Activated naive CD8-positive, alpha-beta T cell treated with anti-CD3 and anti-CD28 coated beads, Interleukin-2, amount 10 ng/mL, durations not matched to agents 7 days and 5 days (primary cell): ENCODE data around the gene PTPRM. TPM values are rescaled to one million over a fixed set of nuclear protein-coding genes. Genes with fewer than 3 reads are reported as not detected.

Experiments used
- ATAC-seq: fragments of 150-1000 bp; cut with Tn5 transposase; one replicate; pipeline ENCODE4 v1.10.0; 2021; ENCODE audit warnings: low read depth, moderate library complexity
- POLR2A ChIA-PET: fragments of 350-600 bp; sonication (Branson Sonifier 250); formaldehyde crosslinking; loops from one replicate; lab custom pipeline; 2021; ENCODE audit warnings: antibody characterized with exemption; lab: Charles Lee
- DNase-seq: peaks from one replicate; pipeline ENCODE4 v3.0.0; 2021
- H3K27ac Mint-ChIP-seq: one replicate; pipeline ENCODE4 v1.8.0; 2022; ENCODE audit warnings: mild to moderate bottlenecking, mixed read lengths
- H3K27me3 Mint-ChIP-seq: one replicate; pipeline ENCODE4 v1.8.0; 2022; ENCODE audit warnings: mild to moderate bottlenecking, moderate library complexity, mixed read lengths
- H3K36me3 Mint-ChIP-seq: one replicate; pipeline ENCODE4 v1.8.0; 2021; ENCODE audit warnings: mild to moderate bottlenecking, mixed read lengths
- H3K4me1 Mint-ChIP-seq: one replicate; pipeline ENCODE4 v1.8.0; 2021; ENCODE audit warnings: mixed read lengths
- H3K4me3 Mint-ChIP-seq: one replicate; pipeline ENCODE4 v1.8.0; 2022; ENCODE audit warnings: mild to moderate bottlenecking, moderate library complexity, mixed read lengths
- H3K9me3 Mint-ChIP-seq: one replicate; pipeline ENCODE4 v1.8.0; 2021; ENCODE audit warnings: mixed read lengths
- total RNA-seq, 2 experiments: library from RNA; stranded (reverse); gene quantifications; one replicate each; pipeline ENCODE4 v1.2.3, GENCODE V29; 2021

Gene PTPRM
- total RNA-seq, 2 experiments from 2014 or later = 6.5 to 6.6 TPM

GRCh38 chr18:8188184-8188583 lies 621.1 kb downstream of the PTPRM start:
- Mint-ChIP-seq H3K27me3 (no peaks in the 10 kb centered on the region), H3K36me3 (no peaks in the 10 kb centered on the region), H3K27ac (no peak overlapping the region), H3K4me3 (no peak overlapping the region), H3K4me1 (no peaks in the 10 kb centered on the region), H3K9me3 (no peaks in the 10 kb centered on the region)
- DNase-seq (no peak), ATAC-seq (no peak)
- POLR2A ChIA-PET = no interaction called here

- Mint-ChIP-seq H3K36me3 (no peaks in the 10 kb centered on the region), H3K4me1 (no peaks in the 10 kb centered on the region), H3K27ac (no peak overlapping the region), H3K9me3 (no peaks in the 10 kb centered on the region), H3K27me3 (no peaks in the 10 kb centered on the region), H3K4me3 (no peak overlapping the region)
- POLR2A ChIA-PET = no interaction called here
- no peak for ATAC-seq
- no peak for DNase-seq
Measured at GRCh38 chr18:8190980-8191379, 623.9 kb downstream of the PTPRM start.

GRCh38 chr18:8194431-8194830 lies 627.3 kb downstream of the PTPRM start:
- DNase-seq (no peak), ATAC-seq (no peak)
- POLR2A ChIA-PET = no interaction called here
- Mint-ChIP-seq H3K27ac (no peak overlapping the region), H3K9me3 (no peaks in the 10 kb centered on the region), H3K27me3 (no peaks in the 10 kb centered on the region), H3K4me3 (no peak overlapping the region), H3K36me3 (no peaks in the 10 kb centered on the region), H3K4me1 (no peaks in the 10 kb centered on the region)

- DNase-seq = no peak
- POLR2A ChIA-PET = no interaction called here
- H3K4me1 Mint-ChIP-seq = no peaks in the 10 kb centered on the region
- no peak for ATAC-seq
- no peaks in the 10 kb centered on the region for H3K27me3 Mint-ChIP-seq
- H3K9me3 Mint-ChIP-seq = no peaks in the 10 kb centered on the region
- no peak overlapping the region for H3K27ac Mint-ChIP-seq
- no peak overlapping the region for H3K4me3 Mint-ChIP-seq
- no peaks in the 10 kb centered on the region for H3K36me3 Mint-ChIP-seq
Measured at GRCh38 chr18:8196238-8196637, 629.1 kb downstream of the PTPRM start.

- no peaks in the 10 kb centered on the region for H3K27me3 Mint-ChIP-seq
- H3K9me3 Mint-ChIP-seq = no peaks in the 10 kb centered on the region
- no peak for DNase-seq
- no peak for ATAC-seq
- no peaks in the 10 kb centered on the region for H3K36me3 Mint-ChIP-seq
- no peaks in the 10 kb centered on the region for H3K4me1 Mint-ChIP-seq
- no peak overlapping the region for H3K4me3 Mint-ChIP-seq
- POLR2A ChIA-PET = no interaction called here
- H3K27ac Mint-ChIP-seq = no peak overlapping the region
Measured at GRCh38 chr18:8197499-8197898, 630.4 kb downstream of the PTPRM start.

- POLR2A ChIA-PET = no interaction called here
- DNase-seq (no peak), ATAC-seq (no peak)
- H3K27ac Mint-ChIP-seq = no peak overlapping the region
- H3K9me3 Mint-ChIP-seq = peaks cover 4% of the 10 kb centered on the region
- H3K4me3 Mint-ChIP-seq = no peak overlapping the region
- no peaks in the 10 kb centered on the region for H3K4me1 Mint-ChIP-seq
- no peaks in the 10 kb centered on the region for H3K27me3 Mint-ChIP-seq
- no peaks in the 10 kb centered on the region for H3K36me3 Mint-ChIP-seq
Measured at GRCh38 chr18:8207996-8208395, 640.9 kb downstream of the PTPRM start.

GRCh38 chr18:8208716-8209115 lies 641.6 kb downstream of the PTPRM start:
- no peaks in the 10 kb centered on the region for H3K27me3 Mint-ChIP-seq
- no peak overlapping the region for H3K4me3 Mint-ChIP-seq
- no peaks in the 10 kb centered on the region for H3K4me1 Mint-ChIP-seq
- H3K27ac Mint-ChIP-seq = no peak overlapping the region
- H3K9me3 Mint-ChIP-seq = peaks cover 4% of the 10 kb centered on the region
- POLR2A ChIA-PET = no interaction called here
- no peak for DNase-seq
- no peaks in the 10 kb centered on the region for H3K36me3 Mint-ChIP-seq
- ATAC-seq = no peak

GRCh38 chr18:8212896-8213780 lies 646.0 kb downstream of the PTPRM start:
- Mint-ChIP-seq H3K4me3 (no peak overlapping the region), H3K27ac (no peak overlapping the region), H3K36me3 (no peaks in the 10 kb centered on the region), H3K27me3 (no peaks in the 10 kb centered on the region), H3K4me1 (no peaks in the 10 kb centered on the region), H3K9me3 (peaks cover 4% of the 10 kb centered on the region)
- POLR2A ChIA-PET = no interaction called here
- ATAC-seq = no peak
- no peak for DNase-seq

GRCh38 chr18:8215741-8216140 lies 648.6 kb downstream of the PTPRM start:
- peaks cover 2% of the 10 kb centered on the region for H3K9me3 Mint-ChIP-seq
- no peak overlapping the region for H3K4me3 Mint-ChIP-seq
- no peaks in the 10 kb centered on the region for H3K4me1 Mint-ChIP-seq
- DNase-seq = no peak
- ATAC-seq = no peak
- H3K36me3 Mint-ChIP-seq = no peaks in the 10 kb centered on the region
- H3K27me3 Mint-ChIP-seq = no peaks in the 10 kb centered on the region
- no peak overlapping the region for H3K27ac Mint-ChIP-seq
- POLR2A ChIA-PET = no interaction called here

- Mint-ChIP-seq H3K36me3 (no peaks in the 10 kb centered on the region), H3K9me3 (no peaks in the 10 kb centered on the region), H3K27ac (no peak overlapping the region), H3K27me3 (no peaks in the 10 kb centered on the region), H3K4me3 (no peak overlapping the region), H3K4me1 (no peaks in the 10 kb centered on the region)
- DNase-seq (no peak), ATAC-seq (no peak)
- POLR2A ChIA-PET = no interaction called here
Measured at GRCh38 chr18:8217051-8217564, 650.0 kb downstream of the PTPRM start.

- POLR2A ChIA-PET = no interaction called here
- H3K36me3 Mint-ChIP-seq = no peaks in the 10 kb centered on the region
- DNase-seq (no peak), ATAC-seq (no peak)
- no peaks in the 10 kb centered on the region for H3K9me3 Mint-ChIP-seq
- H3K4me3 Mint-ChIP-seq = no peak overlapping the region
- H3K27me3 Mint-ChIP-seq = no peaks in the 10 kb centered on the region
- H3K27ac Mint-ChIP-seq = no peak overlapping the region
- H3K4me1 Mint-ChIP-seq = no peaks in the 10 kb centered on the region
Measured at GRCh38 chr18:8218197-8218596, 651.1 kb downstream of the PTPRM start.

GRCh38 chr18:8221452-8221851 lies 654.3 kb downstream of the PTPRM start:
- Mint-ChIP-seq H3K4me1 (no peaks in the 10 kb centered on the region), H3K27ac (no peak overlapping the region), H3K9me3 (peaks cover 3% of the 10 kb centered on the region), H3K36me3 (no peaks in the 10 kb centered on the region), H3K27me3 (no peaks in the 10 kb centered on the region), H3K4me3 (no peak overlapping the region)
- POLR2A ChIA-PET = no interaction called here
- DNase-seq = no peak
- ATAC-seq = no peak

- POLR2A ChIA-PET = no interaction called here
- H3K27ac Mint-ChIP-seq = no peak overlapping the region
- no peaks in the 10 kb centered on the region for H3K4me1 Mint-ChIP-seq
- DNase-seq (no peak), ATAC-seq (no peak)
- no peak overlapping the region for H3K4me3 Mint-ChIP-seq
- peaks cover 3% of the 10 kb centered on the region for H3K9me3 Mint-ChIP-seq
- no peaks in the 10 kb centered on the region for H3K27me3 Mint-ChIP-seq
- H3K36me3 Mint-ChIP-seq = no peaks in the 10 kb centered on the region
Measured at GRCh38 chr18:8224576-8224975, 657.5 kb downstream of the PTPRM start.

GRCh38 chr18:8229040-8229439 lies 661.9 kb downstream of the PTPRM start:
- POLR2A ChIA-PET = no interaction called here
- H3K27me3 Mint-ChIP-seq = no peaks in the 10 kb centered on the region

More at GRCh38 chr18:8229040-8229439, 661.9 kb downstream of the PTPRM start:
- H3K9me3 Mint-ChIP-seq = peaks cover 3% of the 10 kb centered on the region
- no peak overlapping the region for H3K27ac Mint-ChIP-seq
- no peaks in the 10 kb centered on the region for H3K36me3 Mint-ChIP-seq
- ATAC-seq (no peak), DNase-seq (no peak)
- no peak overlapping the region for H3K4me3 Mint-ChIP-seq
- no peaks in the 10 kb centered on the region for H3K4me1 Mint-ChIP-seq
